ENCODE measurements around the gene TRAF3.

TRAF3 gene

DNA sequence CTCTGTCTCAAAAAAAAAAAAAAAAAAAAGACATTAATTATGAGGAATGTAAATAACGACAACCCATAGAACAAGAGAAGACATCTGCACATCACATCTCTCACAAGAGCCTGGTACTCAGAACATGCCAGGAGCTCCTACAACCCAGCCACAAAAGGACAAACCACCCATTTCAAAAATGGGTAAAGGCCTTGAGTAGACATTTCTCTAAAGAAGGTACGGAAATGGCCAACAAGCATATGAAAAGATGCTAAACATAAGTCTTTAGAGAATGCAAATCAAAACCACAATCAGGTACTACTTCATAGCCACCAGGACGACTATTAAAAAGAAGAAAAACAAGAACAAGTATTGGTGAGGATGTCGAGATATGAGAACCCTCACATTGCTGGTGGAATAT is 158.5 kb downstream of the TRAF3 start:
- DNase-seq (ENCODE audit: low read depth in 2 of 2), result no peak

DNA sequence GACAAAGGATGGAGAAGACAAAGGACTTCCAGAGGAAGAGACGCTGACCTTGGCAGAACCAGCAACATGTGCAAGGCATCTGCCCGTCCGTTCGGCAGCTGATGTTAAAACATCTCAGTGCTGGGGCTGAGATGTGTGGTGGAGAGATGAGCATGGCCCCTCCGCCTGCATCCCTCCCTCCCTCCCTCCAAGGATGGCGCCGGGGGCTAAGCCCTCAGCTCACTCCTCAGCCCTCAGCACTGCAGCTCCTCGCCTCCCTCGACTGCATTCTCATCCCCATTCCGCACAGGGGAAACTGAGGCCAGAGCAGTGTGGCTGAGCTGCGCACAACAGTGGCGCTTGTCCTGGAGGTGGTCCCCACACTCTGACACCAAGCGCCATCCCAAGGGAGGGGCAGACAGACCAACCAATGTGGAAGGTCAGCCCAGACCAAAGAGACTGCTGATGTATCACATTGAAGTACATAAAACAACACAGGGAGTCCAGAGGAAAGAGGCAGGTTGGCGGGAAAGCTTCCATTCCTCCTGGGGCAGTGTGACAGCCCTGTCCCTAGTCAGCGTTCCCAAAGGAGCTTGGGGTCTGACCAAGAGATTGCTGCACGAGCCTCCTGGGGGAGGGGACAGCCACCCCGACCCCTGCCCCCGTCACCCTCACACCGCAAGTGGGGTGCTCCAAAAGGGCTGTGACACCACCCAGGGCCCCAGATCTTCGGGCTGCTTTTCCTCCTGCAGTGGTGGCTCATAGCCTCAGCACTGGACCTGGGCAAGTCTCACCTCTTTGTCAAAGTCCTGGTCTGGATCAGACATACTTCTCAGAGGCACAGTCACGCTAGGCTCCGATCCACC is 160.3 kb downstream of the TRAF3 start:
- no peak for DNase-seq (ENCODE audit: low read depth in 2 of 2)

DNA sequence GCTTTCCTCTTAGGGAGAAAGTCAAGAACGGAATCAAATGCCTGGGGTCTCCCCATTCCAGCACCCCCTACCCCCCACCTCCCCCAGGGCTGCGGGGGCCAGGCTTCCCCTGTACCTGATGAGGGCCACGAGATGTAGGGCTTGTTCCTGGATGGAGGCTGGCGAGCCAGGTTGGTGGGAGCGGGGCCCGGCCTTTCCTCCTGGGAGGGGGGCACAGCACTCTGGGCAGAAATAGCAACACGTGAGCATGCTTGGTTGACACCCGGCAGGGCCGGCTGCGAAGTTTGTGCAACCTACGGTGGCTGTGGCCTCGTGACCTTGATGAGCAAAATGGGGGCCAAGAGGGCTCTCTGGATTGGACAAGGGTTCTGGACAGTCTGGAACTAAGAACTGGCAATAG is 160.9 kb downstream of the TRAF3 start:
- no peak for DNase-seq (ENCODE audit: low read depth in 2 of 2)

DNA sequence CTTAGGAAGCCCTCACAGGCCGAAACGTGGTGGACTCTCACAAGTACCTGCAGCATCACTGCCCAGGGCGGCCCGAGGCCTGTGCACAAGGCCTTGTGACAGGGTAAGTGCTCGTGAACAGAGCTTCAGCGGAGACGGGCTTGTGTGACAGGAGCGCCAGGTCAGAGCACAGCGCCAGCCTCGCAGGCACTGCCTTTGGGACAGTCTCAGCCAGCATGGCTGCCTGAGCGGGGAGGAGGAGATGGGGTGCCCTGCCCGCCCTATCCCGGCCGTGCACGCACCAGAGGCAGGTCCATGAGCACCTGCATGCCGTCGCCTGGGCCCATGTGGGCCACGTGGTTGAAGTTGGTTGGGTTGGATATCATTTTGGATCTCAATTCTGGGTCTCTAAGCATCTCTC is 162.1 kb downstream of the TRAF3 start:
- no peak for DNase-seq (ENCODE audit: low read depth in 2 of 2)

DNA sequence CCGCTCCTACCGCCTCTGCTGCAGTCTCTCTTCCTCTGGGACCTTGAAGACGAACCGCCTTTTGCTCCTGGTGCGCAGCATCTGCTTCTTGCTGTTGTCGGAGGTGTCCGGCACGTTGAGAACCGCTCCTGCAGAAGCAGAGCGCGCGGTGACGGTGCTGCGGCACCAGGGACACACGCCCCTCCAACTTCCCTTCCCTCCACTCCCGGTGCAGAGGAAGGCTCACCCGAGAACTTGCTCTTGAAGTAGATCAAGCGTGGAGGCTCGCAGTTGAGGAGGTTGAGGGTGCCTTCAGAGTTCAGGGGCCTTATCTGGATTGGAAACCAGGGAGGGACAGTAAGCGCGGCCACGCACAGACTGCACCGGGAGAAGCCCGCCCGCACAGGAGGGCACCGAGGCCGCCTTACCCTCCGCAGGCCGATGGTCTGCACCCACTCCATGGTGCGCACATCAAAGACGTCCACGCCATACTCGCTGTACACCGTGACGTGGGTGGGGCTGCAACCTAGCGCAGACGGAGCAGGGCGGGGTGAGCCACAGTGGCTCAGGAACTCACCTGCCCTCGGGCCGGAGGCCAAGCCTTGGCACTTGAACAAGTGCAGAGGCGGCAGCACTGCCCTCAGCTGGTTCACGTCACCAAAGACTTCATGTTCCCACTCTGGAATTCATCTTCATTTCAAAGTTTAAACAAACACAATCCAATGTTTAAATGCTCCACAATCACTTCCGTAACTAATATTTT is 162.7 kb downstream of the TRAF3 start:
- DNase-seq (ENCODE audit: low read depth in 2 of 2), result no peak

DNA sequence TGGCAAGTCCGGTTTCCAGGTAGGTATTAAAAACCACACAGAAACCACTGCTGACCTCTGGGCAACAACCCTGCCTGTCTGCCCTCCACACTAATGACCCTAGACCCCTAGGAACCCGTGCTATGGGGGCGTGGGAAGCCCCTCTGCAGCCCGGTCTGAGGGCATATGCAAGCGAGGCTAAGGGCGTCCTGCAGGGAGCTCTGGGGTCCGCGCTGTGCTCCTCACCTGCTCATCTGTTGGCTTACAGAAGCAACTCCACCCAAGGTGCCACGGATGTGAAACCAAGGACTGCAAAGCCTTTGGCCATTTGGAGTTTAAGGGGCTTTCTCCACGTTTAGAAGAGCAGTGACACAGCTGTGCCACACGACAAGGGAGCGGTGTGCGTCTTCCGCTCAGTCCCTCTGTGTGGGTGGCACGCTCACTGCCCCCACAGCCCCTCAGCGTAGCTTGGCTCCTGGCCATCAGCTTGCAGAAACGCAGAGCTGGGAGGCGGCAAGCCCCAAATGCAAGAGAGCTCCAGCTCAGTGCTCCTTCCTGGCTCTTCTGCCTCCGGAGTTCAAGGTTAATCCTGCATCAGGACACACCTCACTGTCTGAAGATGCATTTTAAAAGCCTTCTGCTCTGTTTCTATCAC is 163.6 kb downstream of the TRAF3 start:
- no peak for DNase-seq (ENCODE audit: low read depth in 2 of 2)

DNA sequence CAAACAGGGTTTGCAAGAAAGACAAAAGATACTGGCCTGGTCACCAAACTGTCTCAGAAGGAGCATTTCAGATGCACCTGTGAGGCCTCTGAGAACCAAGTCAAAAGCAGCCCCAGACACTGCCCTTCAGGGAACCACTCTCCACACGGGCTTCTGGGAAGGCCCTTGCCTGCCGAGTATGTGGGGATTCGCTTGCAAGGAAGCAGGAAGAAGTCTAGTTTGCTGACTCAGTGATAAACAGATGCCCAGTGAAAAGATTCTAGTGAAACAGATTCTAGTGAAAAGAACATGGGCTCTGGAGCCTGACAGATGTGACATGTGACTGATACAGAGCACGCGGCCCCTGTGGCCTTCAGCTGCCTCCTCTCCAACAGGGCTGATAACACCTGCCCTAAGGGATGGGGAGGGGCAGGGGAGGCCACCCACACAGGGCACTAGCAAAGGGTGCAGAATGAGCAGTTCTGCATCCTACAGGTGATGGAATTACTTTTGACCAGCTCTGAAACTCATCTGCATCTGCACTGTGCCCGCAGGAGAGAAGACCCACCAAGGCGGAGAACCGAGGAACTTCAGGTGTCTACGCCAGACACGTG is 164.3 kb downstream of the TRAF3 start:
- no peak for DNase-seq (ENCODE audit: low read depth in 2 of 2)

DNA sequence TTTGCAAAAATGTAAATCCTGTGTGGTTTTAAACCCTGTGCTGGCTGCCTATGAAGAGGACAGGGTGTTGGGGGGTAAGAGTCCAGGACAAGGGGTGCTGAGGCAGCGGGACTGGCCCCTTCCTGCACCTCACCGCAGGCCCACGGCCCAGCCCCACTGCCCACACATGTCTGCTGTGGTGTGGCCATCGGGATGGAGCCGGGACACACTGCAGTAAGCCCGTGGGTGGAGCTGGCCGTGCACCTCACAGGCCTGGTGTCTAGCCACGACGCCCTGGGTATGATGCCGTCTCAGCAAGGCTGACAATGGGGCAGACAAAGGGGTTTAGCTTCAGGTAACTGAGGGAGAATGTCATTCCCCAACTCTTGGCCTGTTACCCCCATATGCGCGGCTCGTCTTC is 164.8 kb downstream of the TRAF3 start:
- DNase-seq (ENCODE audit: low read depth in 2 of 2), result no peak

DNA sequence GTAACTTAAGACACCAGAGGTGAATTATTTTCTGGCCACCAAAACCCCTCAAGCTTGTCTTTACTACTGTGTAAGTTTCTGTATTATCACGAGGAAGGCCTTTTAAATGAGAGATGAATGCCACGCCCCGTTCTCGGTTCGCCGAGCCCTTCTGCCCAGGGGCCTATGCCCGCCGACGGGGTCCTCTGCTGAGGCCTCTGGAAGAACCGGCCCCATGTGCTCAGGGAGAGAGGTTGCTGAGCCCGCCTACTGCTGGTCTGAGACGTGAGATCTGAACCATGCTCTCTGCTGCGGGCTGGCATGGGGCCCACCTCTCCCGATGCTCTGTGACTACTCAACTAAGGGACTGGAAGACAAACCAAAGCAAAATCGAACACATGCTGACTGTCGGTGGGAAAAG is 166.2 kb downstream of the TRAF3 start:
- DNase-seq (ENCODE audit: low read depth in 2 of 2), result no peak

DNA sequence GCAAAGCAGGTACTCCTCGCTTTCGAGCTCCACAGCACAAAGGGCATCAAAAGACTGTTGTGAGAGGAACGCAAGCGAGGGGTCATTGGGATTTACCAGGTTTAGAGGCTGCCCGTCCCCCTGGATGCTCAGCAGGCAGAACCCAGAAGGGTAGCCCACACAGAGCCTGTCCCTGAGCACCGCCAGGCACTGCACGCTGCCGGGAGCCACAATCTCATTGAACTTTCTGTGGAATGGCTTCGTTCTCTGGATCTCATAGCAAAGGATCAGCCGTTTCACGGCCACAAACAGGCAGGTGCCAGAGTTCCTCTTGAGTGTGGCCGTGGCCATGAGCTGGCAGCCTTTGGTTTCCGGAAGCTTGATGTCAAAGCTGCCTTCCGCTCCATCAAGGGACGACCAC is 166.7 kb downstream of the TRAF3 start:
- DNase-seq (ENCODE audit: low read depth in 2 of 2), result no peak

DNA sequence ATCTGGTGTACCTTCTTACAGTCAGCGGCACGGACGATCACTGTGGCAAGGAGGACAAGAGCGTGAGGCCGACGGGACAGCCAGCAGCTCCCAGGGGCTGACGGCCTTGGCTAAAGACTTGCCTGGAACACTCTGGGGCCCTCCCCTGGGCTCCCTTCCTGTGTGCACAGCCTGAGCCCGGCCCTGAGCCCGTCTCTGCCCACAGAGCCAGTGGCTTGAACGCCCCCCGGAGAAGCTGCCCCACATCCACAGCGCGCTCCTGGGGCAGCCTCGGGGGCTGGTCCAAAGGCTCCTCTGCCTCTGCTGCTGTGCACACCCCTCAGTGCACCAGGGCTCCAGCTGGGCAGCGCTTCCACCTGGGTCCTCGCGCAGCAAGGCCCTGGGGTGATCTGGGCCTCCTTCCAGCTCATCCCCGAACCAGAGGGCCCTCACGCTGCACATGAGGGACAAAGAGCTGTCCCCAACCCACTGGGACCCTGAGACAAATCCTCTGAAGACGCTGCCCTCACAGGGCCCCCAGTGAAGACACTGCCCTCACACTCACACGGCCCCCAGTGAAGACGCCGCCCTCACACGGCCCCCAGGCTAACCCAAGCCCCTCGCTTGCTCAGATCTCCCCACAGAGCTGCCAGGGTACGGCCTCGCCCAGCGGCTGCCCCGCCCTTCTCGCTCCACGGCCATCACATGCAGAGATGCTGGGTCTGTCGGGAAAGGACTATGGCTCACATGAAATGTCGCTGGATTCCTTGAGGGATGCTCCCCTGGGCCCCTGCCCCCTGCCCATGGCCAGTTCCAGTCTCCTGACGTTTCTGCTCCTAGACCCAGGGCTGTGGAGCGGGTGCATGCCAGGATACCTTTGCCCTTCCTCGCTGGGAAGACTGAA is 167.4 kb downstream of the TRAF3 start:
- no peak for DNase-seq (ENCODE audit: low read depth in 2 of 2)

DNA sequence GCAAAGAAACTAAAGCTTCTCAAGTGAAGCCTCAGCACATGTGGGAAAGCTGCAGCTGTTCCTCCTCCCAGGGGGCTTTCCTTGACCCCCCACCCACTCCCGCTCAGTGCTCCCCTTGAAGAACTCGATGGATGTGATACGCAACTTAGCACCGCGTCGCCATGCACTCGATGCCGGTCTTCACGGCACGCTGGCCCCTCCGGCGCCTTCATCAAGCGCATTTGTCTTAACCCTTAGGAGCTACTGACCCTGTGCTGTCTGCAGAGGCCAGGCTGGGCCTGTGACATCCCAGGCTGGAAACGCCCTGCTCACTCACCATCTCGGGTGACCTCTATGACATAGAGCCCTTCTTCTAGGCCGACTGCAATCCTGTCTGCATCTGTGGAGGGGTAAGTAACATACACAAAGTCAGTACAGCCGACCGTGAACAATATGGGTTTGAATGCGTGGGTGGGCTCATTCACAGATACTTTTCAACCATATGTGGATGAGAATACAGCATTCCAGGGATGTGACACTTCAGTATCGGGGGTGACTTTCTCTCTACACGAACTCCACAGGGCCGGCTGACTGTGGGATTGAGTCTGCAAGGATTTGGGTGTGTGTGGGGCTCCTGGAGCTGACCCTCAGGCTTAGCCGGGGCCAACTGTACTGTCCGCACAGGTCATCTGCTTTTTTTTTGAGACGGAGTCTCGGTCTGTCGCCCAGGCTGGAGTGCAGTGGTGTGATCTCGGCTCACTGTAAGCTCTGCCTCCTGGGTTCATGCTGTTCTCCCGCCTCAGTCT is 168.3 kb downstream of the TRAF3 start:
- DNase-seq (ENCODE audit: low read depth in 2 of 2), result no peak

DNA sequence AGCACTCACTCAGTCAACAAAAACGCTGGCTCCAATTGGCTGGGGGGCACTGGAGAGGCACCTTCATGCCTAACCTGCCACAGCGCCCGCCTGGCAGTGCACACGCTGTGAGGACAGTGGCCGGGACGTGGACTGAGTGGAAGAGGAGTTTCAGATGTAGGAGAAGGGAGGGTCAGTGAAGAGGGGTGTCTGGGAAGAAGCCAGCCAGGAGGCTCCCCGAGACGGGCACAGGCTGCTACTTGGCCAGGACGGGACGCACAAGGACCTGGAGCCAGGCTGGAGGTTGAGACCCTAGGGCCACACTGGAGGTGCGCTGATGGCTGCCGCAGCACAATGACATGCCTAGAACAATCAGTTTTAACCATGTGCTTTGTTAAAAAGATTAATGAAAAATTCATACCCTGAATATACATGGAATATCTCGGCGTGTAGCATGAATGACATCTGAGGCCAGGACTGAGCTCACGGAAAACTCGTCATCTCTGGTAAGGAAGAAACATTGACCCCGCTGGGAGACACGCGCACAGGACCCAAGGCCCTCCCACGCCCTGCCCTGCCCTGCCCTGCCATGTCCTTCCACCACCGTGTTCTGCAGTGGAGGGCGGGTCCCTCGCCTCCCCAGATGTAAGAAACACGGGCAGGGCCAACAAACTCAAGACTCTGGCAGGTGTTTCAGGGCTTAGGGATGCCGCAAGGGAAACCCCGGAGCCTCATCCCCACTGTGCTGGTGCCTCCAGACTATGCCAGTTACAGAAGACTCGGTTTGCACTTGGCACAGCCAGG is 170.3 kb downstream of the TRAF3 start:
- no peak for DNase-seq (ENCODE audit: low read depth in 2 of 2)

DNA sequence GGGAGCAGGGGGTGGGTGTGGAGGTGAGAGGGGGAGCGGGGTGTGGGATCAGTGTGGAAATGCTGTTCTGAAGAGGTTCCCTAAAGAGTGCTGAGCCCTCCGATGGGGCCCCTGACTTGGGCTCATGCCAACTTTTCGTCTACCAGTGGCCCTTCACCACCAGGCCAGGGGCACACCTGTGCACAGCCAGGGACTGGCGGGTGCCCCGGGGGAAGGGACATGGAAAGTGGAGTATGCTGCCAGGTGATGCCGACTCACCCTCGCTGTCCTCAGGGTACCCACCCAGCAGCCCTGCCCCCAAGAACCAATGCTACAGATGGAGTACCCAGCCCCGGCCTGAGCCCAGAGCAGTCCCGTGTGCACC is 171.4 kb downstream of the TRAF3 start:
- no peak for DNase-seq (ENCODE audit: low read depth in 2 of 2)

DNA sequence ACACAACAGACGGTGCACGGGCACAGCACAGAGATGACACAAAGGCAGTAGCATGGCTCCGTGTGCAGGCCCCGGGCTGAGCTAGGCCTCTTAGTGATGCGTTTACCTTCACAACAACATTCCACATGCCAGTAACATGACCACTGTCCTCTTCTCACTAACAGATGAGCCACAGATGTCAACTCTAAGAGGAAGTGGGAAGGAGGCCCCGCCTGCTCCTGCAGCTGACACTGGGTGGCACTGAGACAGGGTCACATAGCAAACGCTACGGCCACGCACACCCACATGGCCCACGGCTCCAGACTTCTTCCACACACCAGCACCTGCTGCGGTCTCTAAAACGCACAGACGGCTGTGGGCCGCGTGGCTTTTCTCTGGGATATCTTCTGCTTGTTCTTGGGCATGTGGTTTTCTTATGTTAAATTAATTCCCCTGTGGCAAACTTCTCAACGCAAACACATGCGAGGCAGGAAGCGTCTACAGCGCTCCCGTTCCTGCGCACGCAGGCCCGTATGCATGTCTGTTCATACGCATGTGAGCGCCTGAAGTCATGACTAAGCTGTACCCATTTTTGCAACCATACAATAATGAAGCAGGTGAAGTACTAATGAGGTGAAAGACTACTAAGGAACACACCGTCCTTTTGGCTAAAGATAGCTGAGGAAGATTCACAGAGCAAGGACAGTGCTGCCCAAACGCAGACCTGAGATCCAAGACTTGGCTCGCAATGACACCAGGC is 172.0 kb downstream of the TRAF3 start:
- no peak for DNase-seq (ENCODE audit: low read depth in 2 of 2)

DNA sequence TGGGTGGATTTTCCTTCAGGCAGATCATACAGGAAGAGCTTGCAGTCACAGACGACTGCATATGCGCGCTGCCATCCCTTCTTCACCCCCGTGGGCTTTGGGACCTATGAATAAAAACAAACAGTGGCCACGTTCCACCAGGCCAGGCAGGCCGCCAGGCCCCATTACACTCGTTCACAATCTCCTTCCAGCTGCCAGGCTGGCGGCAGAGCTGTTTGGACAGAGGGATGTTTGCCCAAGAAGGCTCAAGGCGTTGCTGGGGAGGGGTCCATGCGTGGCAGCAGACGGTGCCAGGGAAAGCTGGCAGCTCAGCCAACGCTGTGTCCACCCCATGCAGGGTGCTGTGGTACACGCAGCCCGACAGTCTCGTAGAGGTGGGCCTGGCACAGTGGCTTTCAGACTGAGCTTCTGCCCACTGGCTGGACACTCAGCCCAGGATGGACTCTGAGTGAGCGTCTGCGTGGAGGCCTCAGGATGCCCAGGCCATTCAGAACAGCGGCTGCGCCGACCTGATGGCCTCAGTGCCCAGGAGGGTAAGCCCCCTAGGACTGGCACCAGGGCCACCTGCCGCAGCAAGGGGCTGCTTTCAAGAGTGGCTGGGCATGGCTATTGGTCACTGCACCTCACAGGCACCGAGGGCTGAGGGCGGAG is 172.7 kb downstream of the TRAF3 start:
- DNase-seq (ENCODE audit: low read depth in 2 of 2), result no peak

DNA sequence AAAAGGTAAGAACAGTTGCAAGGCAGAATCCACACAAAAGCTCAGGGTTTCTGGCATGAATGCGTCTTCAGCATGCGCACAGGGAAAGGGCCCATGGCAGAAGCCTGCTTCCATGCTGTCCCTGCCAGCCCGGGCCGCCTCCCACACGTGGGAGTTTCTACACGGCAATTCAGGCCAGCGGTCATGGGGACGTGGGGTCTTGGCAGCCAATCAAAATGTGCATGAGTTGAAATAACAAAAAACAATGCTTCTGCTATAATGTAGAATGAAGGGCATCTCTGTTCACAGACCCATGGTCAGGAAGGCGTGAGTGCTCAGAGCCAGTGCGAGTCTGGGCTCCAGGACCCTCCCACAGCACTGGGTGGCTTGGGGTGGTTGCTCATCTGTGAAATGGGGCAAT is 173.8 kb downstream of the TRAF3 start:
- no peak for DNase-seq (ENCODE audit: low read depth in 2 of 2)

DNA sequence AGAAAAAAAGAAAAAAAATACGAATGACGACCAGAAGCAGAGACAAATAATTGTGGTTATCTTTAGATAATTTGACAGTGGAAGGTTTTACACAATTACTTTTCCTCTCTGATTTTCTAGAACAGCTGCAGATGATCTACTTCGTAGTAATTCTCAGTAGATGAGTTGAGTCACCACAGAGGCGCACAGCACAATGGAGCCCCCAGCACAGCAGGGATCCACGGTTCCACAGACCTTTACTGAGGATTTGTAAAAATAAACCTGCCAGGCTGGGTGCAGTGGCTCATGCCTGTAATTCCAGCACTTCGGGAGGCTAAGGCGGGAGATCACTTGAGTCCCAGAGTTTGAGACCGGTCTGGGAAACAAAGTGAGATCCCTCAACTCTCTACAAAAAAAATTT is 174.6 kb downstream of the TRAF3 start:
- no peak for DNase-seq (ENCODE audit: low read depth in 2 of 2)

DNA sequence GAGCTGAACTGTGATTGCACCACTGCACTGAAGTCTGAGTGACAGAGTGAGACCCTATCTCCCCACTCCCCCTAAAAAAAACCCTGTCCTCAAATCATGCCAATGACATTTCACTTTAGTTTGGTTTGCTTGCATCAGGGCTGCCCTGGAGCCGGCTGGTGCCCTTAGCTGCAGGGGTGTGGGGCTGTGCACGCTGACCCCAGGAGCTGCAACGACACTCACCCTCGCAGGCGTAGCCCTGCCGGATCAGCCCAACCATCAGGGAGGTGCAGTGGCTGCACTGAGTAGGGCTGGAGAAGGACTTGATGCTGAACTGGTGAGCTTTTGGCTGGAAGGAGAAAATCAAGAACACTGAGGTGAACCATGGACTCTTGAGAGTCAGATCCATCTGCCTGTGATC is 175.0 kb downstream of the TRAF3 start:
- DNase-seq (ENCODE audit: low read depth in 2 of 2), result no peak
